ENCODE measurements around the gene STAG3. TPM values are rescaled to one million over a fixed set of nuclear protein-coding genes. Genes with fewer than 3 reads are reported as not detected.
A peak's percentile ranks its signal among the peaks of the same experiment; 100 is the strongest.
"Not testable (repeated sequence)": the region's sequence is repeated elsewhere in the genome, so short reads cannot be mapped to it uniquely, and the experiment has no call there.

Gene STAG3
- polyA plus RNA-seq, 3 donors: 0.39 TPM; not detected in 1

DNA sequence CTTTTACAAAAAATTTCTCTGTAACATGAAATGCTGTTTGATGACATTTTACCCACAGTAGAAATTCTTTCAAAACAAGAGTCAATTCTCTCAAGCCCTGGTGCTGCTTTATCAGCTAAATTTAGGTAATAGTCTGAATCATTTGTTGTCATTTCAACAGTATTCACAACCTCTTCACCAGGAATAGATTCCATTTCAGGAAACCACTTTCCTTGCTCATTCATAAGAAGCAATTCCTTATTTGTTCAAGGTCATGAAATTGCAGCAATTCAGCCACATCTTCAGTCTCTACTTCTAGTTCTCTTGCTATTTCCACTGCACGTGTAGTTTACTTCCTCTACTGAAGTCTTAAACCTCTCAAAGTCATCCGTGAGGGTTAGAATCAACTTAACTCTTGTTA, 14.1 kb downstream of the STAG3 start:
- Mint-ChIP-seq H3K27me3 (ENCODE audit: low read depth in 3 of 3) (peaks cover 0 to 2% (median 1%) of the 10 kb centered on the region in 3 donors), H3K4me3 (no peak overlapping the region), H3K36me3 (no peaks in the 10 kb centered on the region), H3K4me1 (peaks cover 30% of the 10 kb centered on the region), H3K9me3 (no peaks in the 10 kb centered on the region), H3K27ac (peak overlapping the region in 3 of 7 donors; percentile 46 to 58 (median 48))
- no CpG with 5 or more reads among the region's 2 CpGs for WGBS (ENCODE audit: insufficient coverage)
- Histone ChIP-seq H3K36me3 (replicated peaks in 1 of 2; ENCODE audit: control insufficient read depth in 1 of 2, insufficient read depth in 2 of 2, low read length in 2 of 2) (no peaks in the 10 kb centered on the region), H3K4me3 (replicated peaks in 1 of 3; ENCODE audit: low read depth in 2 of 3, low read length in 3 of 3) (no peak overlapping the region), H3K4me2 (replicated peaks; ENCODE audit: extremely low read depth, low read length, poor library complexity, severe bottlenecking) (no peak overlapping the region), H3K9me3 (replicated peaks in 1 of 2; ENCODE audit: control insufficient read depth in 1 of 2, insufficient read depth in 1 of 2, low read length in 2 of 2) (no peaks in the 10 kb centered on the region), H2AFZ (ENCODE audit: insufficient read depth, low read depth, low read length, poor library complexity, severe bottlenecking) (no peak overlapping the region), H3K27ac (ENCODE audit: low read depth in 1 of 2, low read length in 2 of 2) (no peak overlapping the region), H3K79me2 (ENCODE audit: insufficient read depth, low read length) (no peaks in the 10 kb centered on the region), H4K20me1 (ENCODE audit: insufficient read depth, low read length) (no peaks in the 10 kb centered on the region), H3K4me1 (ENCODE audit: control insufficient read depth in 1 of 2, insufficient read depth in 2 of 2, low read length in 2 of 2) (peaks cover 21 to 27% of the 10 kb centered on the region in 2 donors), H3K27me3 (ENCODE audit: control insufficient read depth in 2 of 2, insufficient read depth in 2 of 2, low read length in 2 of 2) (no peaks in the 10 kb centered on the region), H3K9ac (ENCODE audit: insufficient read depth, low read length, poor library complexity, severe bottlenecking) (no peak overlapping the region)
- intact Hi-C loops (cut with micrococcal nuclease): no loop called here
- peak in 1 of 3 donors; percentile 16 for DNase-seq
- TF ChIP-seq, protein P1, sequence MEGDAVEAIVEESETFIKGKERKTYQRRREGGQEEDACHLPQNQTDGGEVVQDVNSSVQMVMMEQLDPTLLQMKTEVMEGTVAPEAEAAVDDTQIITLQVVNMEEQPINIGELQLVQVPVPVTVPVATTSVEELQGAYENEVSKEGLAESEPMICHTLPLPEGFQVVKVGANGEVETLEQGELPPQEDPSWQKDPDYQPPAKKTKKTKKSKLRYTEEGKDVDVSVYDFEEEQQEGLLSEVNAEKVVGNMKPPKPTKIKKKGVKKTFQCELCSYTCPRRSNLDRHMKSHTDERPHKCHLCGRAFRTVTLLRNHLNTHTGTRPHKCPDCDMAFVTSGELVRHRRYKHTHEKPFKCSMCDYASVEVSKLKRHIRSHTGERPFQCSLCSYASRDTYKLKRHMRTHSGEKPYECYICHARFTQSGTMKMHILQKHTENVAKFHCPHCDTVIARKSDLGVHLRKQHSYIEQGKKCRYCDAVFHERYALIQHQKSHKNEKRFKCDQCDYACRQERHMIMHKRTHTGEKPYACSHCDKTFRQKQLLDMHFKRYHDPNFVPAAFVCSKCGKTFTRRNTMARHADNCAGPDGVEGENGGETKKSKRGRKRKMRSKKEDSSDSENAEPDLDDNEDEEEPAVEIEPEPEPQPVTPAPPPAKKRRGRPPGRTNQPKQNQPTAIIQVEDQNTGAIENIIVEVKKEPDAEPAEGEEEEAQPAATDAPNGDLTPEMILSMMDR (IDR thresholded peaks at IDR 0.05): no peak

- WGBS (ENCODE audit: insufficient coverage): 100% methylated on average over 2 of the region's 6 CpGs
- H3K4me2 ChIP-seq (replicated peaks; ENCODE audit: extremely low read depth, low read length, poor library complexity, severe bottlenecking); H3K4me3 Mint-ChIP-seq; intact Hi-C loops (cut with micrococcal nuclease); H2AFZ ChIP-seq (ENCODE audit: insufficient read depth, low read depth, low read length, poor library complexity, severe bottlenecking); H3K9me3 ChIP-seq (replicated peaks in 1 of 2; ENCODE audit: control insufficient read depth in 1 of 2, insufficient read depth in 1 of 2, low read length in 2 of 2); H3K9ac ChIP-seq (ENCODE audit: insufficient read depth, low read length, poor library complexity, severe bottlenecking); H3K27me3 Mint-ChIP-seq (ENCODE audit: low read depth in 3 of 3); H3K4me3 ChIP-seq (replicated peaks in 1 of 3; ENCODE audit: low read depth in 2 of 3, low read length in 3 of 3); H3K9me3 Mint-ChIP-seq; H3K36me3 Mint-ChIP-seq; H3K36me3 ChIP-seq (replicated peaks in 1 of 2; ENCODE audit: control insufficient read depth in 1 of 2, insufficient read depth in 2 of 2, low read length in 2 of 2); H3K27ac ChIP-seq (ENCODE audit: low read depth in 1 of 2, low read length in 2 of 2); H3K27me3 ChIP-seq (ENCODE audit: control insufficient read depth in 2 of 2, insufficient read depth in 2 of 2, low read length in 2 of 2); H3K79me2 ChIP-seq (ENCODE audit: insufficient read depth, low read length); H4K20me1 ChIP-seq (ENCODE audit: insufficient read depth, low read length); DNase-seq: not testable (repeated sequence)
- Mint-ChIP-seq H3K4me1 (peaks cover 30% of the 10 kb centered on the region), H3K27ac (peak overlapping the region in 2 of 7 donors; percentile 46 to 48)
- H3K4me1 ChIP-seq (ENCODE audit: control insufficient read depth in 1 of 2, insufficient read depth in 2 of 2, low read length in 2 of 2): peaks cover 21 to 27% of the 10 kb centered on the region in 2 donors
Observed at GRCh38 chr7:100192281-100192862, 14.7 kb downstream of the STAG3 start.
